ENCODE data around the gene LRRC28.

DNA sequence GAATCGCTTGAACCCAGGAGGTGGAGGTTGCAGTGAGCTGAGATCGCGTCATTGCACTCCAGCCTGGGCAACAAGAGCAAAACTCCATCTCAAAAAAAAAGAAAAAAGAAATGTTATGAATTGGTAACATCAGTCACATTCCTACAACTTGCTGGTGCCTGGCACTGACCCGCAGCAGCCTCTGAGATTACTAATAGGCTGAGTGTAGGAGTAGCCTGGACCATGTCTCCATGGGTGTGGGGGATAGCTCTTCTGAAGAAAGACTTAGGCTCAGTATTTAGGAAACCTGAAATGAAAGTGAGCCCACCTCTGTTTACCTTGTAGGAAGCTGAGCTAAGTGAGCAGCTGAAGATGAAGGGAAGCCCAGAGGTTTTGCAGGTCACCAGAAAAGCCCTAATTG, 148.3 kb downstream of the LRRC28 start:
- TF ChIP-seq CTCF (IDR thresholded peaks at IDR 0.05 in 2 of 3, conservative IDR thresholded peaks at IDR 0.05 in 1 of 3; ENCODE audit: borderline replicate concordance in 1 of 3, insufficient read depth in 1 of 3, low read depth in 2 of 3, low read length in 2 of 3) (no peak), ZFX (IDR thresholded peaks at IDR 0.05) (no peak), EZH2 (IDR thresholded peaks at IDR 0.05) (no peak), ATF3 (IDR thresholded peaks at IDR 0.05) (no peak), TCF7L2 (IDR thresholded peaks at IDR 0.05; ENCODE audit: borderline replicate concordance, extremely low read depth, insufficient read depth, insufficient read length) (no peak), RAD21 (IDR thresholded peaks at IDR 0.05; ENCODE audit: low read depth) (no peak)

All from HCT116 (cell line).